Activated T-helper 1 cell treated with anti-CD3 and anti-CD28 coated beads, Interleukin-12 subunit alpha, Interleukin-12 subunit beta, Interleukin-2, Interleukin-4 antibody, amounts not matched to agents 30 ng/mL and 10 ng/mL and 1 ng/mL, durations not matched to agents 14 hours and 24 hours and 36 hours (primary cell): ENCODE results near the gene RHBDL1. TPM values are rescaled to one million over a fixed set of nuclear protein-coding genes. Genes with fewer than 3 reads are reported as not detected.
A peak's percentile ranks its signal among the peaks of the same experiment; 100 is the strongest.
"Not testable (repeated sequence)": the region's sequence is repeated elsewhere in the genome, so short reads cannot be mapped to it uniquely, and the experiment has no call there.

ENCODE experiments used
- DNase-seq: peaks from one replicate; pipeline ENCODE4 v3.0.0; 2021; ENCODE audit warnings: low spot score
- H3K27ac Mint-ChIP-seq: one replicate; pipeline ENCODE4 v1.8.0; 2021; ENCODE audit warnings: mild to moderate bottlenecking, mixed read lengths
- H3K27me3 Mint-ChIP-seq: one replicate; pipeline ENCODE4 v1.8.0; 2022; ENCODE audit warnings: mild to moderate bottlenecking, moderate library complexity, mixed read lengths; ENCODE audit not compliant: insufficient read depth
- H3K36me3 Mint-ChIP-seq: one replicate; pipeline ENCODE4 v1.8.0; 2021; ENCODE audit warnings: low read depth, mixed read lengths
- H3K4me1 Mint-ChIP-seq: one replicate; pipeline ENCODE4 v1.8.0; 2021; ENCODE audit warnings: low read depth, mixed read lengths
- H3K4me3 Mint-ChIP-seq: one replicate; pipeline ENCODE4 v1.8.0; 2021; ENCODE audit warnings: mild to moderate bottlenecking, moderate library complexity, mixed read lengths
- H3K9me3 Mint-ChIP-seq: one replicate; pipeline ENCODE4 v1.8.0; 2021; ENCODE audit warnings: mixed read lengths
- intact Hi-C: fragments of 100-400 bp; cut with micrococcal nuclease; formaldehyde crosslinking; loops from one replicate; pipeline ENCODE4 v1.15.1; 2024
- total RNA-seq: library from RNA; stranded (reverse); gene quantifications from 2 replicates; pipeline ENCODE4 v1.2.3, GENCODE V29; 2022

The RHBDL1 gene
- total RNA-seq, 1 donor from 2014 or later, result 1.1 TPM

DNA sequence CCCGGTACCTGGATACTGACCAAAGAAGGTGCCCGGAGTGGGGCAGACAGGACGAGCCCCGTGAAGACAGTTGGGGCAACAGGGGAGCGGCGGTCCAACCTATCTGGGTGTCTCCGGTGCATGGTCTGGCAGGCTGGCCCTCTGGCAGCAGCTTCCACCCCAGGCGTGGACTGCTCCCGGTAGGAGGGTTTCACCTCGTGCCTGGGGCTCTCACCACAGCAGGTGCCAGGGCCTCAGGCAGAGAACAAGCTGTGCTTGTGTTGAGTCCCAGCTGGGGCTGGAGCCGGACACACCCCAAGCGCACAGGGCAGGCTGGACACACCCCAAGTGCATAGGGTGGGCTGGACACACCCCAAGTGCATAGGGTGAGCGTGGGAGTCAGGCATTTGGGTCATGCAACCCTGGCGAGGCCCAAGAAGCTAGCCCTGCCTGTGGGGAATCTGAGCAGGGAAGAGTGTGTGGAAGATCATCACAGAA, 31.6 kb downstream of the RHBDL1 start:
- Mint-ChIP-seq H3K4me3 (no peak overlapping the region), H3K36me3 (no peaks in the 10 kb centered on the region), H3K27me3 (peaks cover 42% of the 10 kb centered on the region), H3K27ac (no peak overlapping the region), H3K9me3 (no peaks in the 10 kb centered on the region), H3K4me1 (no peaks in the 10 kb centered on the region)
- no peak for DNase-seq
- intact Hi-C loops, result no loop called here

- Mint-ChIP-seq H3K9me3 (no peaks in the 10 kb centered on the region), H3K27me3 (peaks cover 37% of the 10 kb centered on the region), H3K27ac (no peak overlapping the region), H3K4me3 (no peak overlapping the region), H3K36me3 (no peaks in the 10 kb centered on the region), H3K4me1 (no peaks in the 10 kb centered on the region)
- no peak for DNase-seq
- intact Hi-C loops, result no loop called here
Measured at GRCh38 chr16:708019-708418, 32.5 kb downstream of the RHBDL1 start.

DNA sequence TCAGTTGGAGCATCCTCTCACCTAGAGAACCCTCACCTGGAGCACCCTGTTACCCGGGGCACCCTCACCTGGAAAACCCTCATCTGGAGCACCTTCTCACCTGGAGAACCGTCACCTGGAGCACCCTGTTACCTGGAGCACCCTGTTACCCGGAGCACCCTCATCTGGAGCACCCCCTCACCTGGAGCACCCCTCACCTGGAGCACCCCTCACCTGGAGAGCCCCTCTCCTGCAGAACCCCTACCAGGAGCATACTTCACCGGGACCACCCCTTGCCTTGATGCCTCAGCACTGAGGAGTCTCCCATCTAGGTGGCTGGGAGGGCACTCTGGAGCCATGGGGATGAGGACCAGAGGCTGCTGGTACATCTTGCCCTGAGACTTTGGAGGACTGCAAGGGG, 33.5 kb downstream of the RHBDL1 start:
- Mint-ChIP-seq H3K36me3 (no peaks in the 10 kb centered on the region), H3K27me3 (peaks cover 38% of the 10 kb centered on the region), H3K27ac (no peak overlapping the region), H3K9me3 (no peaks in the 10 kb centered on the region), H3K4me3 (no peak overlapping the region), H3K4me1 (no peaks in the 10 kb centered on the region)
- DNase-seq, result no peak
- intact Hi-C loops, result no loop called here

DNA sequence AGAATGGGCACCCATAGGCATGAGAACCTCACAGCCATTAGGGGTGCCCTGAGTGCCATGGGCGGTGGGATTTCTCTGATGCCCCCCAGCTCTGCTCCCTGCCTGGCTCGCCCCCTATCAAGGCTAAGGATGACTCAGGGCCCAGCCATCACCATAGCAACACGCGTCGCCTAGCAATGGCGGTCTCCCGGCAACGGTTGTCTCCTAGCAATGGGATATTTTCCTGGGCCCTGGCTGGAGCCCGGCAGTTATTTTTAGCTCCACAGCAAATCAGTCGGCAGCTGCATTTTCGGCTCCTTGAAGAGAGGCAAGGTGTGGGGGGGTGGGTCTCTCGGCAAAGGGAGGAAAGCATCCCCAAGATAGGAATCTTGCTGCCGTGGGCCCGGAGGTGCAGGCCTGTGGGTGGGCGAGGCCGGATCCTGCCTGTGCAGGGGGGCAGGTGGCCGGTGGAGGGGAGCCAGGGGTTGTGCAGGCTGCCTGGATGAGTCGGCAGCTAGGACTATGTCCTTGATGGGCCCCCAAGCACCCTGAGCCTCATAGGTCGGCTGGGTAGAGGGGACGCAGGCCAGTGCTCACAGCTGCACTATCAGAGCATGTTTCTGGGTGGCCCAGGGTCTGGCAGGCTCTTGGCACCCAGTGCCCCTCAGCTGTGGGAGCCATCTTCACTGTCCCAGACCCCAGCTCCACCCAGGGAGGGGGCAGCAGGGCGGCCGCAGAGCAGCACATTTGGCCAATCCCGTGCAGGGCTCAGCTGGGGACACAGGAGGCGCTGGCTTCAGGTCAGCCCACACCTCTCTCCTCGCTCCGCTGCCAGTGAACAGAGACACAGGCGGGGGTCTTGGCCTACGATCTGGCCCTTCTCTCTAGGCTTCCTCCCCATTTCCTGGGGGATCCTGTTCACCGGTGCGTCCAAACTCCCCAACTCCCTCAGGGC, 34.4 kb downstream of the RHBDL1 start:
- H3K27ac Mint-ChIP-seq, result no peak overlapping the region
- H3K4me3 Mint-ChIP-seq, result no peak overlapping the region
- DNase-seq, result no peak
- intact Hi-C loops, result loop anchor here (2.0 to 5.0 kb wide), 2 partner anchors 97 to 393 kb away; no protein-coding TSS in a partner anchor
- H3K4me1 Mint-ChIP-seq, result no peaks in the 10 kb centered on the region
- H3K36me3 Mint-ChIP-seq, result no peaks in the 10 kb centered on the region
- H3K9me3 Mint-ChIP-seq, result no peaks in the 10 kb centered on the region
- H3K27me3 Mint-ChIP-seq, result peaks cover 41% of the 10 kb centered on the region

- Mint-ChIP-seq H3K4me1 (no peaks in the 10 kb centered on the region), H3K9me3 (no peaks in the 10 kb centered on the region), H3K36me3 (no peaks in the 10 kb centered on the region), H3K27me3 (peaks cover 41% of the 10 kb centered on the region), H3K27ac (no peak overlapping the region), H3K4me3 (no peak overlapping the region)
- DNase-seq, result no peak
- intact Hi-C loops, result loop anchor here (1.0 to 5.0 kb wide), 3 partner anchors 75 to 392 kb away; no protein-coding TSS in a partner anchor
Measured at GRCh38 chr16:710500-711075, 35.1 kb downstream of the RHBDL1 start.

DNA sequence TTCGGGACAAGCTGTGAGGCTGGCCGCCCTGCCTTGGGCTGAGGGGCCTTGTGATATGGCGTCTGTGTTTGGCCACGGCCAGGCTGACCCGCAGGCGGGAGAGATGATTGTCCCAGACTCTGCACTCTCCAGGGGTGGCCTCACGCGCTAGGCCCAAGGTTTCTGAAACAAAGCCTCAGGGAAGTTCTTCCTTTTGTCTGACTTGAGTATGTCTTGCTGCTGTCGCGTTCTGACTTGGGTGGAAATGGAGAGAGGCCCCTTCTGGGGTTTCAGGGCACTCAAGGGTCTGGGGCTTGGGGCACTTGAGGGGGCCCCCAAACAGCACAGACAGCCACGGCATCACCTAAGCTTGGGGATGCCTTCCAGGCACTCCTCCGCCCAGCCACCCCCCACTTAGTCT, 35.6 kb downstream of the RHBDL1 start:
- intact Hi-C loops, result loop anchor here (1.0 to 5.0 kb wide), 3 partner anchors 74 to 392 kb away; no protein-coding TSS in a partner anchor
- Mint-ChIP-seq H3K9me3 (no peaks in the 10 kb centered on the region), H3K27ac (no peak overlapping the region), H3K27me3 (peaks cover 41% of the 10 kb centered on the region), H3K36me3 (no peaks in the 10 kb centered on the region), H3K4me3 (no peak overlapping the region), H3K4me1 (no peaks in the 10 kb centered on the region)
- no peak for DNase-seq

- Mint-ChIP-seq H3K36me3 (no peaks in the 10 kb centered on the region), H3K27me3 (peaks cover 35% of the 10 kb centered on the region), H3K27ac (no peak overlapping the region), H3K9me3 (no peaks in the 10 kb centered on the region), H3K4me3 (no peak overlapping the region), H3K4me1 (no peaks in the 10 kb centered on the region)
- intact Hi-C loops, result loop anchor here (1.0 to 5.0 kb wide), 3 partner anchors 74 to 391 kb away; no protein-coding TSS in a partner anchor
- peak; percentile 67 for DNase-seq
Measured at GRCh38 chr16:711548-712320, 36.3 kb downstream of the RHBDL1 start.

DNA sequence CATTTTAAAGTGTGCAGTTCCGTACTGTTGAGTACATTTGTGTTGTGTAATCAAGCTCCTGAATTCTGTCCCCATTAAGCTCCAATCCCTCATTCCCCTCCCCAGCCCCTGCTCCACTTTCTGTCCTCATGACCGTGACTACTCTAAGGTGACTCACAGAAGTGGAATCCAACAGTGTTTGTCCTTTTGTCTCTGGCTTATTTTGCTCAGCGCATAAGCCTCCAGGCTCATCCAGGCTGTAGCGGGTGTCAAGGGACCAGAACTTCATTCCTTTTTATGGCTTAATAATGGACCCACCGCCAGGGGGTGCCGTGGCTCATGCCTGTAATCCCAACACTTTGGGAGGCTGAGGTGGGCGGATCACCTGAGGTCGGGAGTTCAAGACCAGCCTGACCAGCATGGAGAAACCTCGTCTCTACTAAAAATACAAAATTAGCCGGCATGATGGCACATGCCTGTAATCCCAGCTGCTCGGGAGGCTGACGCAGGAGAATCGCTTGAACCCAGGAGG, 37.3 kb downstream of the RHBDL1 start:
- H3K27ac Mint-ChIP-seq, result peak overlapping the region; percentile 0
- H3K4me1 Mint-ChIP-seq, H3K9me3 Mint-ChIP-seq, H3K36me3 Mint-ChIP-seq, H3K4me3 Mint-ChIP-seq, DNase-seq: not testable (repeated sequence)
- intact Hi-C loops, result loop anchor here (5.0 kb wide), 1 partner anchor 95 kb away; no protein-coding TSS in a partner anchor
- peaks cover 27% of the 10 kb centered on the region for H3K27me3 Mint-ChIP-seq

- intact Hi-C loops, result loop anchor here (1.0 to 5.0 kb wide), 3 partner anchors 23 to 93 kb away; partner anchors contain the start of genes CHTF18, RPUSD1 and WDR24
- Mint-ChIP-seq H3K36me3 (no peaks in the 10 kb centered on the region), H3K4me1 (no peaks in the 10 kb centered on the region), H3K27me3 (peaks cover 20% of the 10 kb centered on the region), H3K27ac (no peak overlapping the region), H3K4me3 (no peak overlapping the region), H3K9me3 (no peaks in the 10 kb centered on the region)
- no peak for DNase-seq
Measured at GRCh38 chr16:714079-714478, 38.6 kb downstream of the RHBDL1 start.

DNA sequence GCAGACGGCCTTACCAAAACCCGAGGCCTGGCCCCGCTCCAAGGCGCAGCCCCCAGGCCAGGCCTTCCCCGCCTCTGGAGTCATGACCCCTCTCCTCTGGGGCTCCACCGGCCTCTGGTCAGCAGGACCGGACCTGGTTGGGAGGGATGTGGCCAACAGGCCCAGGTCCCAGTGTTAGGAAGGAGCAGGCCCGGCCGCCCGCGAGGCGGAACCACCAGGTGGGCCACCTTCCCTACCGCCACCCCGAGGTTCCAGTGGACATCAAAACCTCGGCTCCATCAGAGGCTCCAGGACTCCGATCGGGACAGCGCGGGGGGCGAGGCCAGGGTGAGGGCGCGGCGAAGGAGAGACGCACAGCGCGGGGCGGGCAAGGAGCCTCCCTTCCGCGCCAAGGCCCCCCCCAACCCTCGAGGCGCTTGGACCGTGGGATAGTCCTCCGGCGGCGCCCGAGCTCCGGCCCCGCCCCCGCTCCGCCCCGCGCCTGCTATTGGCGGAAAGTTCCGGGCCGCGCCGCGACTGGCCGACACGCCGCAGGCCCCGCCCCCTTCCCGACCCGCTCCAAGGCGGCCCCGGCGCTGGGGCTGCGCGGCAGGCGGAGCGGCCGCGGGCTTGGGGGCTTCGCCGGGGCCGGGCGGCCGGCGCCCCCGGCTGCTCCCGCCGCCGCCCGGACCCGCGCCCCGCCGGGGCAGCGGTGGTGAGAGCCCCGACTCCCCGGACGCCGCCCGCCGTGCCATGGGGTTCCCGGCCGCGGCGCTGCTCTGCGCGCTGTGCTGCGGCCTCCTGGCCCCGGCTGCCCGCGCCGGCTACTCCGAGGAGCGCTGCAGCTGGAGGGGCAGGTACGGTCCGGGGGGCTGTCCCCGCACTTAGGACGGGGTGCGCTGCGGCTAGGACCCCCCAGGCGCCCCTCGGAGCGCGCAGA, 39.3 kb downstream of the RHBDL1 start, which contains the start of gene METRN:
Gene METRN, plus strand, starts transcription at position 561 of the 919 bp plus-strand sequence. Its CDS starts 172 bp downstream, at position 733.
- no peaks in the 10 kb centered on the region for H3K36me3 Mint-ChIP-seq
- no peak within 1 kb of the TSS for H3K27ac Mint-ChIP-seq
- H3K4me1 Mint-ChIP-seq, result no peaks in the 10 kb centered on the region
- no peaks in the 10 kb centered on the region for H3K9me3 Mint-ChIP-seq
- peak within 1 kb of the TSS; percentile 60 for H3K4me3 Mint-ChIP-seq
- peak; percentile 88 for DNase-seq
- intact Hi-C loops, result loop anchor here (1.0 to 5.0 kb wide), 4 partner anchors 24 to 92 kb away; partner anchors contain the start of genes CHTF18, RPUSD1, STUB1 and WDR24
- peaks cover 19% of the 10 kb centered on the region for H3K27me3 Mint-ChIP-seq

DNA sequence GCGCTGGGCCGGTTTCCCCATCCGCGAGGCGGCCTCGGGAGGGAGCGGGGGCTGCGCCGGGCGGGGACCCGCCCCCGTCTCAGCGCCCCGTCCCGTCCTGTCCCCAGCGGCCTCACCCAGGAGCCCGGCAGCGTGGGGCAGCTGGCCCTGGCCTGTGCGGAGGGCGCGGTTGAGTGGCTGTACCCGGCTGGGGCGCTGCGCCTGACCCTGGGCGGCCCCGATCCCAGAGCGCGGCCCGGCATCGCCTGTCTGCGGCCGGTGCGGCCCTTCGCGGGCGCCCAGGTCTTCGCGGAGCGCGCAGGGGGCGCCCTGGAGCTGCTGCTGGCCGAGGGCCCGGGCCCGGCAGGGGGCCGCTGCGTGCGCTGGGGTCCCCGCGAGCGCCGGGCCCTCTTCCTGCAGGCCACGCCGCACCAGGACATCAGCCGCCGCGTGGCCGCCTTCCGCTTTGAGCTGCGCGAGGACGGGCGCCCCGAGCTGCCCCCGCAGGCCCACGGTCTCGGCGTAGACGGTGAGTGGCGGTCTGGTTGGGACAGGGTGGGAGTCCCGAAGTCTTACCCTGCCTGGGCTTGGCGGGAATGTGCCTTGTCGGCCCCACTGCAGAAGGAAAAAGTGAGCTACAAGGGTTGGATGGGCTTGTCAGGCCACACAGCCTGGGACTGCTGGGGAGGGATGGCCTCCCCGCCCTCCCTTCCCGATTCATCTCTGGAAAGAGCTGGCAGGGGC, 40.2 kb downstream of the RHBDL1 start:
- intact Hi-C loops, result loop anchor here (1.0 to 2.0 kb wide), 2 partner anchors 25 to 35 kb away; partner anchors contain the start of genes STUB1 and WDR24
- Mint-ChIP-seq H3K9me3 (no peaks in the 10 kb centered on the region), H3K27me3 (peaks cover 19% of the 10 kb centered on the region)

More for the DNA sequence above, 40.2 kb downstream of the RHBDL1 start:
- Mint-ChIP-seq H3K4me3 (peak overlapping the region; percentile 60), H3K4me1 (no peaks in the 10 kb centered on the region), H3K36me3 (no peaks in the 10 kb centered on the region), H3K27ac (no peak overlapping the region)
- no peak for DNase-seq
